GM10266 (cell line): ENCODE data around the gene F10.

Experiments used
- DNase-seq: peaks from one replicate; pipeline ENCODE4 v3.0.0; 2012; ENCODE audit errors: extremely low spot score
- CTCF ChIP-seq: IDR thresholded peaks from 2 replicates; pipeline ENCODE4 v1.5.1; 2012; ENCODE audit warnings: mild to moderate bottlenecking, low read depth; ENCODE audit not compliant: control insufficient read depth, insufficient read depth; ENCODE audit errors: missing control alignments

The F10 gene

GRCh38 chr13:113088691-113089020, 33.9 kb upstream of the F10 start:
- no peak for TF ChIP-seq CTCF
- DNase-seq: no peak

- no peak for TF ChIP-seq CTCF
- no peak for DNase-seq
Measured at GRCh38 chr13:113089693-113090414, 32.7 kb upstream of the F10 start.

GRCh38 chr13:113090415-113090770, 32.2 kb upstream of the F10 start:
- no peak for DNase-seq
- no peak for TF ChIP-seq CTCF

GRCh38 chr13:113090806-113091205, 31.8 kb upstream of the F10 start:
- TF ChIP-seq CTCF: no peak
- DNase-seq: no peak

GRCh38 chr13:113091211-113091771, 31.3 kb upstream of the F10 start:
- no peak for DNase-seq
- TF ChIP-seq CTCF: no peak

- no peak for DNase-seq
- no peak for TF ChIP-seq CTCF
Measured at GRCh38 chr13:113091891-113092775, 30.5 kb upstream of the F10 start.
